GM12875 (cell line): ENCODE data around the gene CYSLTR1.
A peak's percentile ranks its signal among the peaks of the same experiment; 100 is the strongest.

Experiments
- H3K4me3 ChIP-seq: one replicate; pipeline ENCODE4 v1.5.1; 2011; ENCODE audit warnings: low read depth, low read length, control low read depth
- CTCF ChIP-seq: IDR thresholded peaks from 2 replicates; pipeline ENCODE4 v1.5.1; 2011; ENCODE audit warnings: low read depth, mild to moderate bottlenecking, control low read depth, inconsistent platforms, low read length, moderate library complexity, borderline replicate concordance; ENCODE audit not compliant: insufficient read depth

CYSLTR1 gene

GRCh38 chrX:78330540-78330939 is 3.1 kb upstream of the CYSLTR1 start:
- H3K4me3 ChIP-seq, result no peak overlapping the region
- TF ChIP-seq CTCF, result no peak

- TF ChIP-seq CTCF, result no peak
- no peak overlapping the region for H3K4me3 ChIP-seq
Measured at GRCh38 chrX:78330068-78330467, 2.7 kb upstream of the CYSLTR1 start.

- no peak for TF ChIP-seq CTCF
- no peak overlapping the region for H3K4me3 ChIP-seq
Measured at GRCh38 chrX:78329486-78329885, 2.1 kb upstream of the CYSLTR1 start.

- TF ChIP-seq CTCF, result no peak
Measured at GRCh38 chrX:78326401-78326800, 1.0 kb downstream of the CYSLTR1 start.

GRCh38 chrX:78322863-78323262 is 4.5 kb downstream of the CYSLTR1 start:
- no peak overlapping the region for H3K4me3 ChIP-seq
- no peak for TF ChIP-seq CTCF

More at GRCh38 chrX:78326401-78326800, 1.0 kb downstream of the CYSLTR1 start:
- peak overlapping the region; percentile 49 for H3K4me3 ChIP-seq

- no peak overlapping the region for H3K4me3 ChIP-seq
- TF ChIP-seq CTCF, result no peak
Measured at GRCh38 chrX:78321809-78322208, 5.6 kb downstream of the CYSLTR1 start.

- no peak overlapping the region for H3K4me3 ChIP-seq
- TF ChIP-seq CTCF, result no peak
Measured at GRCh38 chrX:78316265-78316664, 11.1 kb downstream of the CYSLTR1 start.
